ENCODE measurements around the gene ALKBH1.
A peak's percentile ranks its signal among the peaks of the same experiment; 100 is the strongest.

The ALKBH1 gene

GRCh38 chr14:77722301-77722700, 14.5 kb upstream of the ALKBH1 start:
- Histone ChIP-seq H3K9me3 (ENCODE audit: control insufficient read depth, insufficient read depth, low read depth, low read length) (no peaks in the 10 kb centered on the region), H3K36me3 (ENCODE audit: control insufficient read depth in 2 of 2, insufficient read depth in 1 of 2, low read length in 2 of 2) (peaks cover 85 to 96% of the 10 kb centered on the region in 2 experiments), H3K4me3 (ENCODE audit: low read depth, low read length) (no peak overlapping the region), H3K4me1 (ENCODE audit: control insufficient read depth, insufficient read depth, low read length) (no peaks in the 10 kb centered on the region), H3K27ac (ENCODE audit: extremely low read depth, low read depth, low read length) (no peak overlapping the region)
- CTCF ChIA-PET: interaction anchor here (0.7 to 1.1 kb wide), 2 partner anchors 14 to 26 kb away, joined by 3 read pairs; partner anchors contain the start of gene SLIRP
- TF ChIP-seq ZNF837 (tag by site-specific recombination; IDR thresholded peaks at IDR 0.05) (no peak), ZNF664 (tag by site-specific recombination; IDR thresholded peaks at IDR 0.05) (peak; percentile 83)
- POLR2A ChIA-PET: interaction anchor here (0.5 kb wide), 1 partner anchor 34 kb away, joined by 4 read pairs; no protein-coding TSS in a partner anchor

GRCh38 chr14:77721437-77721836, 13.6 kb upstream of the ALKBH1 start:
- CTCF ChIA-PET: interaction anchor here (1.1 kb wide), 1 partner anchor 13 kb away, joined by 3 read pairs; the partner anchor contains the start of gene SLIRP
- H3K9me3 ChIP-seq (ENCODE audit: control insufficient read depth, insufficient read depth, low read depth, low read length): no peaks in the 10 kb centered on the region

GRCh38 chr14:77717608-77718305, 9.9 kb upstream of the ALKBH1 start:
- H3K27ac ChIP-seq (ENCODE audit: extremely low read depth, low read depth, low read length): no peak overlapping the region
- ChIA-PET POLR2A (interaction anchor here (0.7 kb wide), 1 partner anchor 27 kb away, joined by 3 read pairs; no protein-coding TSS in a partner anchor), CTCF (interaction anchor here (0.7 to 1.2 kb wide), 2 partner anchors 12 to 18 kb away, joined by 3 to 4 read pairs; no protein-coding TSS in a partner anchor)
- peaks cover 78 to 96% of the 10 kb centered on the region in 2 experiments for H3K36me3 ChIP-seq (ENCODE audit: control insufficient read depth in 2 of 2, insufficient read depth in 1 of 2, low read length in 2 of 2)
- no peaks in the 10 kb centered on the region for H3K9me3 ChIP-seq (ENCODE audit: control insufficient read depth, insufficient read depth, low read depth, low read length)
- TF ChIP-seq ZNF610 (tag by site-specific recombination; IDR thresholded peaks at IDR 0.05; ENCODE audit: borderline replicate concordance) (no peak), ZIC2 (tag by site-specific recombination; IDR thresholded peaks at IDR 0.05) (no peak), ZBTB44 (tag by site-specific recombination; IDR thresholded peaks at IDR 0.05) (no peak), ZNF670 (tag by site-specific recombination; IDR thresholded peaks at IDR 0.05; ENCODE audit: low read depth) (no peak), ZNF701 (tag by site-specific recombination; IDR thresholded peaks at IDR 0.05) (no peak), ZNF626 (tag by site-specific recombination; IDR thresholded peaks at IDR 0.05) (no peak), SP3 (tag by site-specific recombination; IDR thresholded peaks at IDR 0.05) (no peak)
- no peaks in the 10 kb centered on the region for H3K4me1 ChIP-seq (ENCODE audit: control insufficient read depth, insufficient read depth, low read length)
- no peak overlapping the region for H3K4me3 ChIP-seq (ENCODE audit: low read depth, low read length)

More at GRCh38 chr14:77721437-77721836, 13.6 kb upstream of the ALKBH1 start:
- H3K27ac ChIP-seq (ENCODE audit: extremely low read depth, low read depth, low read length): no peak overlapping the region
- no peak for TF ChIP-seq ZNF16 (tag by site-specific recombination; IDR thresholded peaks at IDR 0.05; ENCODE audit: low read depth)
- TF ChIP-seq ZNF221 (tag by site-specific recombination; IDR thresholded peaks at IDR 0.05; ENCODE audit: borderline replicate concordance): no peak
- TF ChIP-seq ZNF24 (tag by site-specific recombination; IDR thresholded peaks at IDR 0.05): no peak
- TF ChIP-seq ZFP37 (tag by site-specific recombination; IDR thresholded peaks at IDR 0.05): no peak
- TF ChIP-seq ZNF2 (tag by site-specific recombination; IDR thresholded peaks at IDR 0.05): no peak
- no peak for TF ChIP-seq GLIS2 (tag by site-specific recombination; IDR thresholded peaks at IDR 0.05)
- TF ChIP-seq ZNF580 (tag by site-specific recombination; IDR thresholded peaks at IDR 0.05): no peak
- POLR2A ChIA-PET: no interaction called here
- H3K36me3 ChIP-seq (ENCODE audit: control insufficient read depth in 2 of 2, insufficient read depth in 1 of 2, low read length in 2 of 2): peaks cover 85 to 96% of the 10 kb centered on the region in 2 experiments
- no peaks in the 10 kb centered on the region for H3K4me1 ChIP-seq (ENCODE audit: control insufficient read depth, insufficient read depth, low read length)
- no peak overlapping the region for H3K4me3 ChIP-seq (ENCODE audit: low read depth, low read length)

GRCh38 chr14:77714926-77715325, 7.1 kb upstream of the ALKBH1 start:
- Histone ChIP-seq H3K27ac (ENCODE audit: extremely low read depth, low read depth, low read length) (no peak overlapping the region), H3K9me3 (ENCODE audit: control insufficient read depth, insufficient read depth, low read depth, low read length) (no peaks in the 10 kb centered on the region), H3K4me1 (ENCODE audit: control insufficient read depth, insufficient read depth, low read length) (no peaks in the 10 kb centered on the region), H3K36me3 (ENCODE audit: control insufficient read depth in 2 of 2, insufficient read depth in 1 of 2, low read length in 2 of 2) (peaks cover 78 to 94% of the 10 kb centered on the region in 2 experiments), H3K4me3 (ENCODE audit: low read depth, low read length) (no peak overlapping the region)
- POLR2A ChIA-PET: no interaction called here
- CTCF ChIA-PET: no interaction called here
- TF ChIP-seq ZNF473 (tag by site-specific recombination; IDR thresholded peaks at IDR 0.05) (no peak), SETDB1 (IDR thresholded peaks at IDR 0.05; ENCODE audit: insufficient read length, low read length) (no peak), ZNF292 (tag by site-specific recombination; IDR thresholded peaks at IDR 0.05; ENCODE audit: borderline replicate concordance, low read depth) (no peak), ZNF174 (tag by site-specific recombination; IDR thresholded peaks at IDR 0.05) (no peak), CTCF (tag by site-specific recombination; IDR thresholded peaks at IDR 0.05) (no peak), ZSCAN5A (tag by site-specific recombination; IDR thresholded peaks at IDR 0.05) (no peak), ZIC2 (tag by site-specific recombination; IDR thresholded peaks at IDR 0.05) (no peak), ZBTB48 (tag by site-specific recombination; IDR thresholded peaks at IDR 0.05) (no peak), ZNF223 (tag by site-specific recombination; IDR thresholded peaks at IDR 0.05) (no peak)

Data from HEK293 (cell line).